GM18867 (cell line): Measurements from ENCODE around the gene GTF3C2.
"Not testable (repeated sequence)": the region's sequence is repeated elsewhere in the genome, so short reads cannot be mapped to it uniquely, and the experiment has no call there.

ENCODE experiments used
- ATAC-seq: cut with Tn5 transposase; IDR thresholded peaks from one replicate; pipeline ENCODE4 v1.9.1; 2021; ENCODE audit warnings: mild to moderate bottlenecking, moderate library complexity; ENCODE audit not compliant: unreplicated experiment

GTF3C2 gene

DNA sequence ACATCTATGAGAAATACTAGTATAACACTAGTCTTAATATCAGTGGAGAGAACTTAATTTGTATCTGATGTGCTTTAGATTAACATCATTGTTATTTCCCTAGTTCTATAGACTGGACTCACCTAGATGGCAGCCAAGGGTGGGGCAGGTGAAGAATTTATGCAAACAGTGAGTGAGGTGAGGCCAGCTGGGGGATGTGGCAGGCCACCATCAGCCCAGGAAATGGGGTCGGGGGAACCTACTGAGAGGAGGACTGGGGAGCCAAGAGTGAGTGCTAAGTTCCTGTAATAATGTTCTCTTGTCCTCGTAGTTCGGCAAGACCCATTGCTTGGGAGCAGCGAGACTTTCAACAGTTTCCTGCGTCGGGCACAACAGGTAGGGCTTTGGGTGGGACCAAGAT lies 16.4 kb upstream of the GTF3C2 start:
- no peak for ATAC-seq

DNA sequence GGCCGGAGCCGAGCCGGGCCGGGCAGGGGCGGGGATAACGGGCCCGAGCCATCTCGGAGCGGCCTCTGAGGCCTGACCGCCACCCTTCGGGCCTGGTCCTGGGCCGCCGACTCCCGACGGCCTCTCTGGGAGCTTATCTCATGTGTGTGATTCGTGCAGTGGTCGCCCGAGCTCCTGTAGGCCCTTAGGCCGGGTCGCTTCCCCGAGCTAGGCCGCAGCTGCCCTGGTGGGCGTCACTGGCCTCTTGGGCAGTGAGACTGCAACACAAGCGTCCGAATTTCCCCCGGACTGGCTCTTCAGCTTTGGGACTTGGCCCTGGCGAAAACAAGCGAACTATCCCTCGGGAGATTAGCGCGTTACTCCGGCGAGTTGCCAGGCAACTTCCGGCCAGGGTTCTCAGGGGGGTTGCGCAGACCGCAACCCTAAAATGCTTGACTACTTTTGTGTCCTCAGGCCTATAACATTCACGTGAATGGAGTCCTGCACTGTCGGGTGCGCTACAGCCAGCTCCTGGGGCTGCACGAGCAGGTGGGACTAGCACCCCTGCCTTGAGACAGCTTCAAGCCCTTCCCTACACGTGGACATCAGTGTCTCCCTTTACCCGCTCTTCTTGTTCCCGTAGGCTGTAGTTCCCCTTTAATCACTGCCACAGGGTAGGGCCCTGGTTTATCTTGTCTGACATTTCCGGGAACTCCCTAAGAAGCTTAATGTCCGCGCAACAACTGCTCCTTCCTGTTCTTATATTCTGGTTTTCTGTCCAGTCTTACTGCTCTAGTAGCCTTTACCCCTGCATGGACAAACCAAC lies 14.5 kb upstream of the GTF3C2 start:
- ATAC-seq, result peak; percentile 26

DNA sequence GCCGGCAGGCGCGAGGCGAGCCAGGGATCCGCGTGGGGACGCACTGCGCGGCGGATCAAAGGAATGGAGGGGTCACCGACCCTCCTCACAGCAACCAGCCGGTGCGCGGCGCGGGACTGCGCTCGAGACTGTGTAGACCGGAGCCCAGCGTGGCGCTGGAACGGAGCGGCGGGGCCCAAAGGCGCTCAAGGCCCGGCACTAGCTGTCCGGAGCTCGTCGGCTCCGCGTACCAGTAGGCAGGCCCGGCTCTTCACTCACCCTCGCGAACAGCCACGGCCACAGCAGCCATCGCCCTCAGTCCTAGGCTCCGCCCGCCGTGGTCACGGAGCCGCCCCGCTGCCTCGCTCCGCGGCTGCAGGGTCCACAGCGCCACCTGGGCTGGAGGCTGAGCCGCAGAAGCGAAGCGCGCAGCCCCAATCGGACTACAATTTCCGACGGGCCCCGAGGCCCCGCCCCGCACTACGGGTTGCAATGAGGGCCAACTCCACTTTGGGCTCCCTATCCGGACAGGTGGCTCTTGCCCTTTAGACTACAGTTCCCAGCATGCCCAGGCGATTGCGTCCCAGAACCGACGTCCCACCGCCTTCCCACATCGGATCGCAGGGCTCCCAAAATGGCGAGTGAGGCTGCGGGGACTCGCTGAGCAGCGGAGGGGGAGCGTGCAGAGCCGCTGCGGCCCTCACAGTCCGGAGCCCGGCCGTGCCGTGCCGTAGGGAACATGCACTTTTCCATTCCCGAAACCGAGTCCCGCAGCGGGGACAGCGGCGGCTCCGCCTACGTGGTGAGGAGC lies 13.7 kb upstream of the GTF3C2 start, which contains the start of the genes EIF2B4 and SNX17:
Gene EIF2B4, minus strand, starts transcription at position 313 of the 790 bp plus-strand sequence. Its CDS starts 24 bp downstream, at position 289.
Gene SNX17, plus strand, starts transcription at position 591 of the 790 bp plus-strand sequence. Its CDS starts 128 bp downstream, at position 719.
- peak; percentile 87 for ATAC-seq

- peak; percentile 10 for ATAC-seq
Measured at GRCh38 chr2:27369471-27370025, 13.0 kb upstream of the GTF3C2 start.

DNA sequence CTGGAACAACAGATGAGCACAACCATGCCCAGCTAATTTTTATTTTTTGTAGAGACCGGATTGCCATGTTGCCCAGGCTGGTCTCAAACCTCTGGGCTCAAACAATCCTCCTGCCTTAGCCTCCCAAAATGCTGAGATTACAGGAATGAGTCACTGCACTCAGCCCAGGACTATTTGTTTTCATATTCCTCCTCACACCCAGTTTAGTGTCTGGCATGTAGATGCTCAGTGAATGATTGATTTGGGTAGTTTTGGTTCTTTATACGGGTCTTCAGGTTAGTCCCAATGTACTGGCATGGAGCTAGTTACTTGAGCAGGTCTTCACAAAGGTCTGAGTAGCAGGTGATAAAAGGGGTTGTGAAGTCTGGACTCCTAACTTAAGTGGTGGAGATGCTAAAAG lies 7.4 kb upstream of the GTF3C2 start:
- ATAC-seq, result no peak

DNA sequence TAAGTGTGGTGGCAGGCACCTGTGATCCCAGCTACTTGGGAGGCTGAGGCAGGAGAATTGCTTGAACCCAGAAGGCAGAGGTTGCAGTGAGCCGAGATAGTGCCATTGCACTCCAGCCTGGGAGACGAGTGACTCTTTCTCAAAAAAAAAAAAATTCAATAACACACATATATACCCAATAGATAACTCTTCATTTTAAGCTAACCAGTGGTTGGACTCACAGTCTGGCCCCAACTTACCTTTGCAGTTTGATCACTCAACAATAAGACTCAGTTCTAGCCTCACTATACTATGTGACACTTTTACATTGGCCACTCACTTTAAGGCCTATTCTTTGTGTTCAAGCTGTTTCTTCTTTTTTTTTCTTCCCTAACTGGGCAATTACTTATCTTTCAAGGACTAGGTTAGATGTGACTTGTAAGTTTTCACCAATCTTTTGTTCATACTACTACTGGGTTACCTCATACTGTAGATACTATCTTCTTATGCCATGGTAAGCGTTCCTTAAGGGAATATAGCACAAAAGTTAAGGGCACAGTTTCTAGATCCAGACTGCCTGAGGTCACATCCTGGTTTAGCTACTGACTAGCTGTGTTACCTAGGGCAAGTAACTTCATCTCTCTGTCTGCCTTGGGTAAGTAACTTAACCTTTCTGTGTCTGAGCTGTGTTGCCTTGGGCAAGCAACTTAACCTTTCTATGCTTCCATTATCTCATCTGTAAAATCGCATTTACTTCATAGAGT lies 6.3 kb upstream of the GTF3C2 start:
- no peak for ATAC-seq

GRCh38 chr2:27356056-27356381 lies 545 bp downstream of the GTF3C2 start:
- no peak for ATAC-seq

GRCh38 chr2:27354597-27354927 lies 2.0 kb downstream of the GTF3C2 start:
- no peak for ATAC-seq

GRCh38 chr2:27353762-27354596 lies 2.6 kb downstream of the GTF3C2 start:
- ATAC-seq, result no peak

GRCh38 chr2:27353386-27353761 lies 3.2 kb downstream of the GTF3C2 start:
- ATAC-seq, result not testable (repeated sequence)

DNA sequence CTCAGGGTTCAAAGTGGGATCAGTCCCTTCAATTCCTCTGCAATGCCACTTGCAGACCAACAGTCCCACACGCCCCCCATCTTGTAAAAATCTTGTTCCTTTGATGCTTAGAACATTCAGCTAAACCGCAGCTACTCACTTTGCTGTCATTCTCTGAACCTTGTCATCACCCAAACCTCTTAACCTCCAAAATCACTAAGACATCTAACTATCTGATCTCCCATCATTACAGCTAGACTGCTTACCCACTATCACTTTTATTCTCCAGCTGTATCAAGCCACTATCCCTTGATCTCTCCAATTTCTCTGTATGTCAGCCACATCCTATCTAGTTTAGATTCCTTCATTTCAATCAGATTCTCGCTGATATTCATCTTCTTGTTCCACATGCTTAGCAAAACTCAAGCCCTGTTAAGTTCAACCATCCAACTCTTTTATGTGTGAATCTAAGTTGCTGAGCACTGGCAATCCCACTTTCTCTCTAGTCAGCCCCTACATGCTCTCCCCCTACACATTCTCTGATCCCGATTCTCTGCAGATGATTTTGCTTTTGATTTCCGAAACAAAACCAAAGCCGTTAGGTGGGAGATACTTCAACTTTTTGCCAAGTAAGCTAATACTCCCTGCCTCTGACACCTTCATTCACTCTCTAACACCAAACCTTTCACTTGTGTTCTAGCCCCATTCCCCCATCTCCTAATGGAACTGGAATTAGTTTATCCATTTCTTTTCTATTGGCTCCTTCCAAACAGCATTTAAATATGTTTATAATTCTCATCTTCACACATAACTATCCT lies 4.6 kb downstream of the GTF3C2 start:
- ATAC-seq, result no peak

- ATAC-seq, result no peak
Measured at GRCh38 chr2:27350106-27350693, 6.4 kb downstream of the GTF3C2 start.

GRCh38 chr2:27347641-27348040 lies 8.9 kb downstream of the GTF3C2 start:
- ATAC-seq, result no peak

- no peak for ATAC-seq
Measured at GRCh38 chr2:27336173-27336572, 20.4 kb downstream of the GTF3C2 start.

GRCh38 chr2:27335311-27335710 lies 21.3 kb downstream of the GTF3C2 start:
- ATAC-seq, result no peak

DNA sequence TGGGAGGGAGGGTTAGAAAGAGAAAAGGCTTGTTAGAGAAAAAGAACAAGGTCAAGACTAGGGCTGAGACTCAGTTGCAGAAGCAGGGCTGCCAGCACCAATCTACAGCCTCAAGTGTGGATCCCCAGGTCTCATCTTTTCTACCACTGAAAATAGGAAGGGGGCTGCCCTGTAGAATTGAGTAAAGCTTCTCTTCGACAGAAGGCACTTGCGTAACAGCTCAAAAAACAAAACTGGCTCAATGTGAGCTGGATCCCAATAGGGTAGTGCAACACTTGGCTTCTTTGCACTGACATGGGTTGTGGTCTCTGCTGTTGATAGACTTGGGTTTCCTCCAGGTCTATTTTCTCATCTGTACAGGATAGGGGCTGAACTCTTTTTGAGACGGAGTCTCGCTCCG lies 31.8 kb downstream of the GTF3C2 start:
- ATAC-seq, result no peak

- no peak for ATAC-seq
Measured at GRCh38 chr2:27323596-27324285, 32.8 kb downstream of the GTF3C2 start.

DNA sequence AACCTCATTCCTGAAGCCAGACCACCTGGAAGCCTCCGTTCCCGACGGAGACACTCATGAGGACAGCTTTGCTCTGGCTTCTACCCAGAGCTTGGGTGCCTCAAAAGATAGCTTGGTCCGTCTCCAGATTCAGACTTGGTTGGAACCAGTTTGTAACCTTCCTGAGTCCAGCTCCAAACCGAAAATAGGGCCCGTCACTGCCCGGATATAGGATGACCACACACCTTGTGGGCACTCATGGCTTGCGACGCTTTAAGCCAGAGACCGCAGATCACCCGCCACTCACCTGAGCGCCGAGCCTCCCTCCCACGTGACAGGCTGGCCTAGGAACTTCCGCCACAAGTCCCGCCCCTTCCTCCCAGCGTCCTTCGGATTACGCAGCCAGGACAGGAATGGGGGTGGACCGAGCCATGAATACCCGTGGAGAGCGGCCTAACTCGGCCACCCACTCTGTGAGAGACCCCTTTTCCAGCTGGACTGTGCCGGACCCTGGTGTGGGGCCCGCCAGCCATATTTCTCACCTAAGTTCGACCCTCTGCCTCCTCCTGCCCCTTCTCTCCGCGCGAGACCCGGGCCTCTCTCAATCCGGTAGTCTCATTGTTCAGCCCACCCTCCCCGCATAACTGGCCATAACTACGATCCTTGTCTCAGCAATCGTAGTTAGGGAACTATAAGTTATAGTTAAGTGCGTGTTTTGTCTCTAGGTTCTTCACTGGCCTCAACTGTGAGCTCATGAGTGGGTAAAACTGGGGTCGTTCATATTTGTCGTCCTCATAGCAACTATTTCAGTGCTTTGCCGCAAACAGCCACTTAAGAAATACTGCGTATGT lies 33.6 kb downstream of the GTF3C2 start, which contains the start of gene MPV17:
Gene MPV17, minus strand, starts transcription at position 332 of the 830 bp plus-strand sequence. CDS start 580 bp downstream, outside the sequence.
- ATAC-seq, result peak; percentile 82
